ENCODE results near the gene PCYOX1L. TPM values are rescaled to one million over a fixed set of nuclear protein-coding genes. Genes with fewer than 3 reads are reported as not detected.

PCYOX1L gene
- total and polyA plus RNA-seq, 2 donors (not counting 1 experiment from before 2014, with no cell fraction given), result 7.6 to 9.1 TPM

DNA sequence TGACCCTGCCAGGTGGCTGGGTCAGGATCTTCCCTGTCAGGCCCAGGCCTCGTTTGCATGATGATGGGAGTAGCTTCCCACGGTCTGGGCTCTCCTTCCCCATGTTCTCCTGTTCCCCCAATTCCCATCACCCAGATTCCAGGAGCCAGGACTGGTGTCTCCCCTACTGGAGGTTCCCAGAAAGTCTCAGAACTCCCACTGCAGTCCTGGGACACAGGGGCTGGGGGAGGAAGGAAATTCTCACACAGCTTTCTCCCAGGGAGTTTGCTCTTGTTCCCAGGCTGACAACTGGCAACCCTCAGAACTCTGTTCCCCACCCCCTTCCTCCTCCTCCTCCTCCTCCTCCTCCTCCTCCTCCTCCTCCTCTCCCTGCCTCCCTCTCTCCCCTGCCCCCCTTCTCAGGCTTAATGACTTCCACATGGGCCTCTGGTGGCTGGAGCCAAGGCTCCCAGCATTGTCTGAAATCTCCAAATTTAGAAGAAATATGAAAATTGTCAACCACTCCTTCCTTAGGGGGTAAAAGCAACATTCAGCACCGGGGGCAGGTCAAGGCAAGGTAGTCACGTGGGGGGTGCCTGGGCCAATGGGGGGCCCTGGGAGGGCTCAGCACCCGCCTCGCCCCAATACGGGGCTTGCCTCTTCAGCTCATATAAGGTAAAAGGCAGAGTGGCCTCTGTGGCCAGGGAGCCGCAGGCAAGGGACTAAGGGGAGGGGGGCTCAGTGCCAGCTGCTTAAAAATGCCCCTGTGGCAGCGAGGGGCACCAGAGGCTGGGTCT, 48.5 kb downstream of the PCYOX1L start:
- Histone ChIP-seq H3K4me3 (replicated peaks in 1 of 4; ENCODE audit: control extremely low read depth in 1 of 4, insufficient read depth in 1 of 4, low read depth in 3 of 4, low read length in 4 of 4) (peak overlapping the region; percentile 70 to 95 (median 87)), H3K4me1 (ENCODE audit: control insufficient read depth, extremely low read depth, insufficient read depth, low read length) (peaks cover 35% of the 10 kb centered on the region), H3K9me3 (ENCODE audit: control insufficient read depth, insufficient read depth, low read depth, low read length) (no peaks in the 10 kb centered on the region), H3K9ac (ENCODE audit: insufficient read depth, low read length) (peak overlapping the region; percentile 88), H3K27ac (ENCODE audit: insufficient read depth, low read length) (peak overlapping the region; percentile 90), H3K27me3 (ENCODE audit: control insufficient read depth, insufficient read depth, low read length) (no peaks in the 10 kb centered on the region), H3K4me2 (ENCODE audit: extremely low read depth, insufficient read depth, low read length) (peak overlapping the region; percentile 74), H2AFZ (ENCODE audit: low read length) (no peak overlapping the region), H4K20me1 (ENCODE audit: control insufficient read depth, extremely low read depth, insufficient read depth, low read length) (no peaks in the 10 kb centered on the region), H3K36me3 (ENCODE audit: control insufficient read depth, insufficient read depth, low read length) (peaks cover 2% of the 10 kb centered on the region), H3K79me2 (ENCODE audit: control insufficient read depth, insufficient read depth, low read length) (peaks cover 49% of the 10 kb centered on the region)
- TF ChIP-seq EZH2 (IDR thresholded peaks at IDR 0.05; ENCODE audit: low read length, missing control alignments) (no peak), CTCF (conservative IDR thresholded peaks at IDR 0.05 in 1 of 2, IDR thresholded peaks at IDR 0.05 in 1 of 2; ENCODE audit: low read depth in 1 of 2, low read length in 2 of 2) (peak; percentile 19 to 31)
- DNase-seq (ENCODE audit: low read depth in 2 of 2), result peak; percentile 88 to 94

- TF ChIP-seq EZH2 (IDR thresholded peaks at IDR 0.05; ENCODE audit: low read length, missing control alignments) (no peak), CTCF (conservative IDR thresholded peaks at IDR 0.05 in 1 of 2, IDR thresholded peaks at IDR 0.05 in 1 of 2; ENCODE audit: low read depth in 1 of 2, low read length in 2 of 2) (no peak)
- Histone ChIP-seq H3K36me3 (ENCODE audit: control insufficient read depth, insufficient read depth, low read length) (peaks cover 2% of the 10 kb centered on the region), H3K4me1 (ENCODE audit: control insufficient read depth, extremely low read depth, insufficient read depth, low read length) (peaks cover 39% of the 10 kb centered on the region), H4K20me1 (ENCODE audit: control insufficient read depth, extremely low read depth, insufficient read depth, low read length) (no peaks in the 10 kb centered on the region), H2AFZ (ENCODE audit: low read length) (no peak overlapping the region), H3K4me3 (replicated peaks in 1 of 4; ENCODE audit: control extremely low read depth in 1 of 4, insufficient read depth in 1 of 4, low read depth in 3 of 4, low read length in 4 of 4) (peak overlapping the region; percentile 70 to 95 (median 87)), H3K27me3 (ENCODE audit: control insufficient read depth, insufficient read depth, low read length) (no peaks in the 10 kb centered on the region), H3K9ac (ENCODE audit: insufficient read depth, low read length) (peak overlapping the region; percentile 88), H3K4me2 (ENCODE audit: extremely low read depth, insufficient read depth, low read length) (peak overlapping the region; percentile 74), H3K27ac (ENCODE audit: insufficient read depth, low read length) (peak overlapping the region; percentile 90), H3K79me2 (ENCODE audit: control insufficient read depth, insufficient read depth, low read length) (peaks cover 55% of the 10 kb centered on the region), H3K9me3 (ENCODE audit: control insufficient read depth, insufficient read depth, low read depth, low read length) (no peaks in the 10 kb centered on the region)
- no peak for DNase-seq (ENCODE audit: low read depth in 2 of 2)
These were observed 49.1 kb downstream of the PCYOX1L start for GRCh38 chr5:149406979-149407306.

- H3K9me3 ChIP-seq (ENCODE audit: control insufficient read depth, insufficient read depth, low read depth, low read length), result no peaks in the 10 kb centered on the region
- peaks cover 4% of the 10 kb centered on the region for H3K36me3 ChIP-seq (ENCODE audit: control insufficient read depth, insufficient read depth, low read length)
- peak overlapping the region; percentile 70 to 95 (median 87) for H3K4me3 ChIP-seq (replicated peaks in 1 of 4; ENCODE audit: control extremely low read depth in 1 of 4, insufficient read depth in 1 of 4, low read depth in 3 of 4, low read length in 4 of 4)
- H2AFZ ChIP-seq (ENCODE audit: low read length), result no peak overlapping the region
- peak overlapping the region; percentile 88 for H3K9ac ChIP-seq (ENCODE audit: insufficient read depth, low read length)
- H4K20me1 ChIP-seq (ENCODE audit: control insufficient read depth, extremely low read depth, insufficient read depth, low read length), result no peaks in the 10 kb centered on the region
- no peak for DNase-seq (ENCODE audit: low read depth in 2 of 2)
- TF ChIP-seq CTCF (conservative IDR thresholded peaks at IDR 0.05 in 1 of 2, IDR thresholded peaks at IDR 0.05 in 1 of 2; ENCODE audit: low read depth in 1 of 2, low read length in 2 of 2), result no peak
- no peak for TF ChIP-seq EZH2 (IDR thresholded peaks at IDR 0.05; ENCODE audit: low read length, missing control alignments)
- H3K79me2 ChIP-seq (ENCODE audit: control insufficient read depth, insufficient read depth, low read length), result peaks cover 60% of the 10 kb centered on the region
- H3K27ac ChIP-seq (ENCODE audit: insufficient read depth, low read length), result peak overlapping the region; percentile 90
- H3K27me3 ChIP-seq (ENCODE audit: control insufficient read depth, insufficient read depth, low read length), result no peaks in the 10 kb centered on the region
- H3K4me1 ChIP-seq (ENCODE audit: control insufficient read depth, extremely low read depth, insufficient read depth, low read length), result peaks cover 43% of the 10 kb centered on the region
- peak overlapping the region; percentile 74 for H3K4me2 ChIP-seq (ENCODE audit: extremely low read depth, insufficient read depth, low read length)
These were observed 49.7 kb downstream of the PCYOX1L start for GRCh38 chr5:149407323-149408251.

Data from fibroblast of lung (primary cell).